Ovary (tissue), 9 donors: Measurements from ENCODE around the gene CD300LB. TPM values are rescaled to one million over a fixed set of nuclear protein-coding genes. Genes with fewer than 3 reads are reported as not detected.
"Not testable (repeated sequence)": the region's sequence is repeated elsewhere in the genome, so short reads cannot be mapped to it uniquely, and the experiment has no call there.

Experiments used
- DNase-seq, 5 donors: peaks; one replicate each; pipeline ENCODE4 v3.0.0-alpha.2; 2019 to 2020
- H3K27ac ChIP-seq, 2 donors: fragments of 200-600 bp; one replicate each; pipeline versions ENCODE4 v1.5.1 to v1.8.0; 2019 to 2022
- H3K27me3 ChIP-seq: fragments of 200-600 bp; one replicate; pipeline ENCODE4 v1.8.0; 2022
- H3K36me3 ChIP-seq: fragments of 200-600 bp; sonication (generic); one replicate; pipeline ENCODE4 v1.5.1; 2019
- H3K4me1 ChIP-seq: one replicate; pipeline ENCODE4 v1.8.1; 2013; ENCODE audit warnings: mild to moderate bottlenecking, moderate library complexity; ENCODE audit not compliant: insufficient read depth
- H3K4me3 ChIP-seq: fragments of 200-600 bp; sonication (generic); one replicate; pipeline ENCODE4 v1.5.1; 2017
- H3K9me3 ChIP-seq, 2 donors: fragments of 200-600 bp in 1 of 2; sonication (generic) in 1 of 2; one replicate each; pipeline versions ENCODE4 v1.5.1 to v1.8.1; 2013 to 2019; ENCODE audit warnings: mild to moderate bottlenecking in 1 of 2, moderate library complexity in 1 of 2
- CTCF ChIP-seq, 3 donors: fragments of 450-650 bp in 2 of 3; fragments of 200-600 bp in 1 of 3; IDR thresholded peaks; one replicate each; pipeline versions ENCODE4 v1.5.1 to v1.8.0; 2016 to 2022; ENCODE audit warnings: antibody characterized with exemption in 3 of 3, mild to moderate bottlenecking in 1 of 3
- EP300 ChIP-seq: sonication (generic); formaldehyde crosslinking; IDR thresholded peaks from one replicate; pipeline ENCODE4 v1.6.1; 2017; ENCODE audit warnings: antibody characterized with exemption
- POLR2A ChIP-seq: fragments of 450-650 bp; IDR thresholded peaks from one replicate; pipeline ENCODE4 v1.6.1; 2017; ENCODE audit warnings: antibody characterized with exemption, mild to moderate bottlenecking, moderate library complexity
- WGBS, 3 donors: extraction: QIAGEN DNeasy Blood & Tissue Kit in 1 of 3; methylation state at CpG; one replicate each; pipeline versions ENCODE4 v1.1.5 to v1.1.7; 2013 to 2017; 5-methylcytosine and 5-hydroxymethylcytosine counted together
- intact Hi-C, 4 donors: fragments of 100-400 bp; cut with DNase I; formaldehyde crosslinking; loops; one replicate each; pipeline versions ENCODE4 v1.11.0 to v1.15.1; 2022 to 2023
- polyA plus RNA-seq, 2 donors: library from polyadenylated mRNA; stranded (reverse); fragments of 200-250 nt in 1 of 2; fragments of 350-450 nt in 1 of 2; fragmentation: Illumina TruSeq in 1 of 2; extraction: RNeasy Lipid Tissue Mini Kit (QIAGEN cat#74804) in 1 of 2; gene quantifications; one replicate each; pipeline ENCODE4 v1.2.3, GENCODE V29; 2013 to 2014
- total RNA-seq, 7 donors: library from RNA; depleted of rRNA in 2 of 7; stranded (reverse); fragments of >200 nt in 2 of 7; fragmentation: NEBNext Ultra II Directional in 3 of 7; extraction: Animal tissue kit (Norgen Biotek cat#: 25700) in 3 of 7; gene quantifications; one replicate each; pipeline versions ENCODE4 v1.1.0 to v1.2.4, GENCODE V29; 2016 to 2023
- donor health status: DM: no; HTN: no; CAD: no; lungs with moderate emphysema.
- donor health status: DM: no; HTN: no; CAD: no.
- donor health status: Bipolar disorder and iron deficiency.
- donor health status: DM: yes; HTN: yes; CAD: no.
- donor health status: DM: no; HTN: no; CAD: no.
- donor health status: DM: yes; HTN: yes; CAD: no.

CD300LB gene
- total and polyA plus RNA-seq, 9 donors: 0.11 to 0.69 (median 0.27) TPM; not detected in 2

GRCh38 chr17:74512036-74512435 is 19.2 kb downstream of the CD300LB start:
- TF ChIP-seq POLR2A: no peak
- no peak for TF ChIP-seq EP300
- no peak for TF ChIP-seq CTCF (IDR thresholded peaks at IDR 0.05)
- H3K4me3 ChIP-seq: no peak overlapping the region
- no peaks in the 10 kb centered on the region for H3K27me3 ChIP-seq
- no peaks in the 10 kb centered on the region for H3K4me1 ChIP-seq
- DNase-seq: no peak
- intact Hi-C loops: no loop called here
- H3K36me3 ChIP-seq: no peaks in the 10 kb centered on the region
- WGBS, 3 donors: 65 to 82% (median 74%) methylated on average over 1 to 2 of the region's 2 CpGs
- no peak overlapping the region for H3K27ac ChIP-seq
- H3K9me3 ChIP-seq: no peaks in the 10 kb centered on the region

GRCh38 chr17:74508156-74508555 is 23.1 kb downstream of the CD300LB start:
- Histone ChIP-seq H3K36me3 (no peaks in the 10 kb centered on the region), H3K4me1 (no peaks in the 10 kb centered on the region), H3K27me3 (no peaks in the 10 kb centered on the region), H3K4me3 (no peak overlapping the region), H3K9me3 (no peaks in the 10 kb centered on the region), H3K27ac (no peak overlapping the region)
- no peak for DNase-seq
- intact Hi-C loops: no loop called here
- no peak for TF ChIP-seq EP300
- no peak for TF ChIP-seq POLR2A
- no peak for TF ChIP-seq CTCF (IDR thresholded peaks at IDR 0.05)

GRCh38 chr17:74503949-74504348 is 27.3 kb downstream of the CD300LB start:
- H3K36me3 ChIP-seq, H3K27me3 ChIP-seq, H3K4me3 ChIP-seq, H3K27ac ChIP-seq, H3K4me1 ChIP-seq, H3K9me3 ChIP-seq, intact Hi-C loops: not testable (repeated sequence)
- peak in 1 of 5 donors; percentile 33 for DNase-seq
- 35 to 48% (median 43%) methylated on average over 5 of the region's 5 CpGs for WGBS, 3 donors

GRCh38 chr17:74502861-74503260 is 28.4 kb downstream of the CD300LB start:
- TF ChIP-seq CTCF (IDR thresholded peaks at IDR 0.05) (no peak), EP300 (no peak), POLR2A (no peak)
- Histone ChIP-seq H3K4me1 (no peaks in the 10 kb centered on the region), H3K9me3 (no peaks in the 10 kb centered on the region), H3K27me3 (no peaks in the 10 kb centered on the region), H3K27ac (no peak overlapping the region), H3K4me3 (no peak overlapping the region), H3K36me3 (no peaks in the 10 kb centered on the region)
- no peak for DNase-seq
- intact Hi-C loops: no loop called here
- WGBS, 3 donors: 66 to 74% (median 70%) methylated on average over 6 of the region's 6 CpGs

- Histone ChIP-seq H3K9me3 (no peaks in the 10 kb centered on the region), H3K36me3 (no peaks in the 10 kb centered on the region), H3K27ac (no peak overlapping the region), H3K4me1 (no peaks in the 10 kb centered on the region), H3K27me3 (no peaks in the 10 kb centered on the region), H3K4me3 (no peak overlapping the region)
- WGBS, 3 donors: 77 to 87% (median 83%) methylated on average over 3 of the region's 3 CpGs
- intact Hi-C loops: loop anchor here in 1 of 4 donors (5.0 kb wide), 1 partner anchor 303 kb away; no protein-coding TSS in a partner anchor
- no peak for TF ChIP-seq POLR2A
- TF ChIP-seq EP300: no peak
- TF ChIP-seq CTCF (IDR thresholded peaks at IDR 0.05): no peak
- DNase-seq: no peak
These were observed 31.3 kb downstream of the CD300LB start for GRCh38 chr17:74499992-74500391.
